ENCODE data around the gene SPART. TPM values are rescaled to one million over a fixed set of nuclear protein-coding genes. Genes with fewer than 3 reads are reported as not detected.

The SPART gene
- total RNA-seq, 6 experiments from 2014 or later: 8.1 to 16.4 (median 9.5) TPM

- Histone ChIP-seq H3K4me3 (no peak overlapping the region), H3K9me3 (no peaks in the 10 kb centered on the region), H3K36me3 (no peaks in the 10 kb centered on the region), H3K27ac (no peak overlapping the region), H3K27me3 (no peaks in the 10 kb centered on the region), H3K4me1 (peaks cover 0 to 16% (median 3%) of the 10 kb centered on the region in 4 donors)
- ATAC-seq (no peak), DNase-seq (no peak)
- TF ChIP-seq POLR2A (IDR thresholded peaks at IDR 0.05): no peak
- no peak for TF ChIP-seq CTCF (IDR thresholded peaks at IDR 0.05)
- WGBS (ENCODE audit: insufficient coverage, low coverage, low lambda C conversion rate, missing lambda C conversion rate): 86% methylated on average over 1 of the region's 1 CpG
- intact Hi-C loops (cut with DNase I): no loop called here
Measured at GRCh38 chr13:36377826-36378468, 31.8 kb upstream of the SPART start.

GRCh38 chr13:36374063-36374462 is 27.9 kb upstream of the SPART start:
- ATAC-seq (peak; percentile 63 to 80 (median 76)), DNase-seq (no peak)
- TF ChIP-seq CTCF (IDR thresholded peaks at IDR 0.05) (no peak), POLR2A (IDR thresholded peaks at IDR 0.05) (no peak)
- no peaks in the 10 kb centered on the region for H3K36me3 ChIP-seq
- 57% methylated on average over 2 of the region's 2 CpGs for WGBS (ENCODE audit: insufficient coverage, low coverage, low lambda C conversion rate, missing lambda C conversion rate)
- peaks cover 0 to 24% (median 7%) of the 10 kb centered on the region in 4 donors for H3K4me1 ChIP-seq
- no peak overlapping the region for H3K4me3 ChIP-seq
- peak overlapping the region in 1 of 3 donors; percentile 7 for H3K27ac ChIP-seq
- intact Hi-C loops (cut with DNase I): no loop called here
- H3K9me3 ChIP-seq: no peaks in the 10 kb centered on the region
- H3K27me3 ChIP-seq: no peaks in the 10 kb centered on the region

- Histone ChIP-seq H3K4me3 (no peak overlapping the region), H3K4me1 (peaks cover 0 to 26% (median 9%) of the 10 kb centered on the region in 4 donors), H3K27me3 (no peaks in the 10 kb centered on the region), H3K9me3 (no peaks in the 10 kb centered on the region), H3K27ac (no peak overlapping the region), H3K36me3 (no peaks in the 10 kb centered on the region)
- intact Hi-C loops (cut with DNase I): no loop called here
- DNase-seq (no peak), ATAC-seq (no peak)
- TF ChIP-seq POLR2A (IDR thresholded peaks at IDR 0.05) (no peak), CTCF (IDR thresholded peaks at IDR 0.05) (no peak)
- WGBS (ENCODE audit: insufficient coverage, low coverage, low lambda C conversion rate, missing lambda C conversion rate): 84% methylated on average over 4 of the region's 4 CpGs
Measured at GRCh38 chr13:36371185-36371584, 25.0 kb upstream of the SPART start.

- no peaks in the 10 kb centered on the region for H3K36me3 ChIP-seq
- ATAC-seq (no peak), DNase-seq (no peak)
- no peak overlapping the region for H3K4me3 ChIP-seq
- intact Hi-C loops (cut with DNase I): no loop called here
- WGBS (ENCODE audit: insufficient coverage, low coverage, low lambda C conversion rate, missing lambda C conversion rate): 78% methylated on average over 1 of the region's 6 CpGs
- H3K9me3 ChIP-seq: no peaks in the 10 kb centered on the region
- peaks cover 0 to 26% (median 9%) of the 10 kb centered on the region in 4 donors for H3K4me1 ChIP-seq
- no peak for TF ChIP-seq POLR2A (IDR thresholded peaks at IDR 0.05)
- no peak for TF ChIP-seq CTCF (IDR thresholded peaks at IDR 0.05)
- no peaks in the 10 kb centered on the region for H3K27me3 ChIP-seq
- H3K27ac ChIP-seq: no peak overlapping the region
Measured at GRCh38 chr13:36370108-36370429, 23.9 kb upstream of the SPART start.

Measured in right lobe of liver (tissue), 6 donors.